ENCODE results near the gene POLR2C. TPM values are rescaled to one million over a fixed set of nuclear protein-coding genes. Genes with fewer than 3 reads are reported as not detected.

POLR2C gene
- total RNA-seq, 1 donor from 2014 or later: 58.2 TPM

DNA sequence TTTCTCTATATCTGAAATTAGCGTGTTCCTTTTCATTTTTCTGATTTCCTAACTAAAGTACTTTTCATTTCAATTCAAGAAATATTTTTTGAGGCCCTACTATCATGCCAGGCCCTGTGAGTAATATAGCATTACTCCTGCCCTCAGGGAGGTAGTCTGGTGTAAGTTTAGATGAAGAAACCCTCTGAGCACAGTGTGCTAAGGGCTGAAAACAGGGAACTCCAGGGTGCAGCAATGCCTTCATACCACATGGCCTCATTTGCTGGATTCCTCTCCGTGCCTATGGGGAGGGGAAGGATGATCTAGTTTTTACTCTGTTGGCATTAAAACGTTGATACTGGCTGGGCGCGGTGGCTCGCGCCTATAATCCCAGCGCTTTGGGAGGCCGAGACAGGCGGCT is 10.5 kb upstream of the POLR2C start:
- no peak for DNase-seq

DNA sequence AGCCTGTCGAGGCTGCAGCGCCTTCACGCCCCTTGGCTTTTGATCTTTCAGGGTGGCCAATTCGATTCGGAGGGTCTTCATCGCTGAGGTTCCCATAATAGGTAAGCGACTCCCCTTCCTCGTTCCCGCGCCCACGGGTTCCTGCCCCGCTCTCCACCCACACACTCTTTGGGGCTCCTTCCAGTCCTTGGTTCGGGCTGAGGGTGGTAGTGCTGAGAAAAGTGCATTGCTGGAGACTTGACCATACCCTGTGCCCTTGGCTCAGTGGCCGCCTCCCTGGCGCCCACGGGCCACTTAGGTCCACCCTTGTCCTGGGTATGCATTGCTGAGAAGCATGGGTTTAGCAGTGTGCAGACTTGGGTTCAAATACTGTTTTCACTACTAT is 491 bp downstream of the POLR2C start:
- no peak for DNase-seq

DNA sequence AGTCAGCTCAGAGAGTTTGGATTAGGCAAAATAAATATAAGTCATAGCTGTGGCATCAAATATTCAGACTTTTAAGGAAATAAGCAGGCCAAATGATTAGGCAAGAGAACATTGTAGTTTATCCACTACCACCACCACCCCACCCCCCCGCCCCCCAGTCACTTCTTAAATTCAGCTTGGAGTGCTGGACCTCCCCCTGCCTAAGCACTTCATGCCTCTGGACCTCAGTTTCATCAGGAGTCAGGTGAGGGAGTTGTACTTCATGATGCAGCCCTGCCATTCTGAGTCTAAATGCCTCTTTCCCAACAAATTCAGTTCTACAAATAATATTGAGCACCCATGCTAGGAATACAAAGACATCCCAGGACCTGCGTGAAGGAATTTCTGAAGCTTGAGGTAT is 2.0 kb downstream of the POLR2C start:
- no peak for DNase-seq

DNA sequence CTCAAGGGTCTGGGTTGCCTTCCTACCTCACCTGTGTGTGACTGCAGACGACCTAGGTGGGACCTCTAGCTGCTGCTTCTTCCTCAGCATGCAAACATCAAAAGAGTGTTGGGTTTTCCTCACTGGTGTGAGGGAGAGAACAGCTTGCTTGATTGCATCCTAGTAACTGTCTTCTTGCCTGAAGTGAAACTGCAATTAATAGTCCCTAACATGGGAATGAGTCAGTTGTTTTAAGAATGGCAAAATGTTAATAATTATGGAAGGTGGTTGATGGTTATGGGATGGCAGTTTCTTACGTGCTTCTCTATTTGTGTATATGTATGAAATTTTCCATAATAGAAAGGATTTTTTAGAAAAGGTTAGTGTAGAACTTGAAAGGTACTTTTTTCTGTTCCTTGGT is 5.9 kb downstream of the POLR2C start:
- no peak for DNase-seq

DNA sequence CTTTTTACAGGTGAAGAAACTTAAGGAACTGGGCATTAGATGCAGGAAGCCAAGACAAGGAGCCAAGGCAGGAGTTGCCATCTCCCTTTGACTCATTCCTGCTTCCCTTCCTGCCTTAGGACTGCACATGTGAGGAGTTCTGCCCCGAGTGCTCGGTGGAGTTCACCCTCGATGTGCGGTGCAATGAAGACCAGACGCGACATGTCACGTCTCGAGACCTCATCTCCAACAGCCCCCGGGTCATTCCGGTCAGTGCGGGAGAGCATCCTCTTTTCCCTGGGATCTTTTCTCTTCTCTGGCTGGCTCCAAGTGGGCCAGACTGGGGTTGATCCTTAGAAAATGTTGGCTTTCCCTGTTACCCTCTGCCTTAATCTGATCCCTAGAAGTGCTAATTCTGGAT is 6.6 kb downstream of the POLR2C start:
- DNase-seq: no peak

DNA sequence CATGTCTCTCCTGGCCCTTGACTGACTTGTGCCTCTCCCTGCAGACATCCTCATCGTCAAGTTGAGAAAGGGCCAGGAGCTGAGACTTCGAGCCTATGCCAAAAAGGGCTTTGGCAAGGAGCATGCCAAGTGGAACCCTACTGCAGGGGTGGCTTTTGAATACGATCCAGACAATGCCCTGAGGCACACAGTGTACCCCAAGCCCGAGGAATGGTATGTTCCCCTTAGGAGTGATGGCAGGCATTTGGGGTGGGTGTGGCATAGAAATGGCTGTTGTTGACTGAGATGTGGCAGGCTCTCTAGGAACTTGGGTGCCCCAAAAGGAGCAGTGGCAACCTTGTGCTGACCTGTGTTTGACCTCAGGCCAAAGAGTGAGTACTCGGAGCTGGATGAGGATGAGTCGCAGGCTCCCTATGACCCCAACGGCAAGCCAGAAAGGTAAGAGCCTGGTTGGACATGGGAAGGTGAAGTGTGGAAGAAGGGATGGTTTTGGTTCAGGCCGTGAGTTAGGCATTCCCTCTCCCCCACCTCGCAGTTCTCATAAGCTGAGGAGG is 7.5 kb downstream of the POLR2C start:
- DNase-seq: no peak

DNA sequence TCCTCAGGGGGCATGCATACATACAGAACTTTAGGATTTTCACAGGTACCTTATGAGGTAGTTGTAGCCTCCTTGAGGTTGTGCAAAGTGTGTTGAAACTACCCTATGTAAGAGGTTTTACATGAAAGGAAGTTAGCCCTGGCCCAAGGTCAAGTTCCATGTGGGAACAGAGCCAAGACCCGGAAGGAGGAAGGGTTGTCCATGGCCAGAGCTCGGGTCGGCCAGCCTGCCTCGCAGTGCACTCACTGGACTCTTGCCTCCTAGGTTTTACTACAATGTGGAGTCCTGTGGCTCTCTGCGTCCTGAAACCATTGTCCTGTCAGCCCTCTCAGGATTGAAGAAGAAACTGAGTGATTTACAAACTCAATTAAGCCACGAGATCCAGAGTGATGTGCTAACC is 8.2 kb downstream of the POLR2C start:
- no peak for DNase-seq

DNA sequence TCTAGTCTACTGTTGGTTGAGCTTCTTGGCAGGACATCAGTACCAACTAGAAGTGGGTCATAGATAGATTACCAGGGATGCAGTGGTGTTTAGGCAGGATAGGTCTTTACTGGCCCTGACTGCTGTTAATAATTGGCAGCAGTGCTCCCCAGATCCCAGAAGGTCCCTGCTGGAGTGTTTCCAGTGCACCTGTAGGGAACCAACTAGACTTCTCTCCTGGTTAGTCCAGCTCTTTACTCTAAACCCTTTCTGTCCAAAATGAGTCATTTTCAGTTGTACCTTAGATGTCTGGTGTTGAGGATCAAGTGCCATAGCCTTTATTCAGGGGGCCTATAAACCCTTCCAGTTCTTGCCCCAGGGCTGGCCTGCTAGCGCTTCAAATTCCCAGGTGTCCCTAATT is 8.7 kb downstream of the POLR2C start:
- no peak for DNase-seq

DNA sequence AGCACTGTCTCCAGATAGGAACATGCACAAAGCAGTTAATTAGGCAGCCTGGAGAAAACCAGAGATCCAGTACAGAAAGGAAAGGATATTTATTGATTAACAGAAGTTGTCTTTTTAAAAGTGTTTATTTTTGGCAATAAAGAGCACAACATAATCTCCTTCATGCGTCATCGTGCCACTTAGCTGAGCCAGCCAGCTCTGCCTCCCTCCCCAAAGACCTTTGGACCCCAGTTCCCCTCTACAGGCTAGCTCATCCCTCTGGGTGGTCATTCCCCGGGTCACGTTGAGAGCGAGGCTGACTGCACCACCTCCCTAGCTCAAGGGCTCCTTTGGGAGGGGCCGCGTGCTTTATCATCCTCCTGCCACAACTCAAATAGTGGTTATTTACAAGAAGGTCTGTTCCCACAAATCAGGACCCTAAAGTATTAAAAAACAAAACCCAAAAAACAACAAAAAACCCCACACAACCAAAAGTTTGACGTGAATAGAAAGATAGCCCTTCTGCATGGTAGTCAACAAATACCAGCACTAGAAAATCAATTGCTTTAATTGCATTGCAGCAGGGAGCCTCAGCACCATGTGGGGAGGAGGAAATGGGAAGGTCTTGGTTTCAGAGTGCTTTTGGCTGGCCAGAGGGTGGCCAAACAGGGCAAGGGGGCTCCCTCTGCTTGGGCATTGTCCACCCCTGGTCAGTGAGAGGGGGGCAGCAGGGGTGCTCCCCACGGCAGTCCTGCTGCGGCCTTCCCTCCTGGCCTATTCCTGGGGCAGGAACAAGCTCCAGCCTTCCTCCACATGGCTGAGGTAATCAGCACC is 9.6 kb downstream of the POLR2C start:
- no peak for DNase-seq

DNA sequence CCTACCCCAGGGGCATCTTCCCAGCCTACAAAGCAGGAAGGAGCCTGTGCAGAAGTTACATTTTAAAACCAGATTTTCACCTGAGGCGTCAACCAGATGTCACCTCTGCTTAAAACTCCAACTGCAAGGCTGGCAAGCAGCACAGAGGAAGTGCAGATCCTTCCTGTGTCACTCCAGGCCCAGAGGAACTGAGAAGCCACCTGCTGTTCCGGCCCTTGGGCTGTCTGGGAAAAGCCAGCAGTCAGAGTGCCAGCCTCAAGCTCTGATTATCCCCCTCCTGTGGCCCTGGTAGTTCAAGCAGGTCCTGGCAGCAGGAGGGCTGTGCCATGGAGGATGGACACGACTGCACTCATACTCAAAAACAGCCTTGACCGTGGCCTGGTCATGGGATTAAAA is 10.2 kb downstream of the POLR2C start:
- DNase-seq: no peak

DNA sequence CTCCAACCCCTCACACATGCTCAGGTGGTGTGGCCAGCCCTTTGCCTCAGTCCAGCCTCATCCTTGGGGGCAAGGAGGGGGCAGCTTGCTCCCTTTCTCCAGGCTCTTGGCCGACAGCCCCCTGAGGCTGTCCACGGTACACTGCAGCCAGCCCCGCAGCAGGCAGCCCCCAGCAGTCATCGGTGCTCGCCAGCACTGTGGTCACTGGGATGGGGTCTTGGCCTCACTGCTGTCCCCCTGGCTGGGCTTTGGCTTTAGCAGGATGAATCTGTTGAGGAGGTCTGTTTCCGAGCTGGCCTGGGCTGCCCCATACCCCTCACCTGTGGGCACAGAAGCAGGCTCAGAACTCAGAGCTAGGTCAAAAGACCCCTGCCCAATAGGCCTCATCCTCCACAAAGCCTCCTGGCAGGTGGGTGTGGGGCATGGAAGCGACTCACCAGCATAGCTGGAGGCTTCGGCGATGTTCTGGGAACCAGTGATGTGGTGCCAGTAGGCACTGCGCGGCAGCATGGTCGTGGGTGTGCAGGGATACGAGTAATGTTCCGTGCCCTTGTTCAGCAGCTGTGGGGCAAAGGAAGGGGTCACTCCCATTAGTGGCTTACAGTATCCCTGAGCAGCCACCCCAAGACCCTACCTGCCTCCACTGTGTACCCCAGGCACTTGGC is 10.8 kb downstream of the POLR2C start:
- DNase-seq: no peak

DNA sequence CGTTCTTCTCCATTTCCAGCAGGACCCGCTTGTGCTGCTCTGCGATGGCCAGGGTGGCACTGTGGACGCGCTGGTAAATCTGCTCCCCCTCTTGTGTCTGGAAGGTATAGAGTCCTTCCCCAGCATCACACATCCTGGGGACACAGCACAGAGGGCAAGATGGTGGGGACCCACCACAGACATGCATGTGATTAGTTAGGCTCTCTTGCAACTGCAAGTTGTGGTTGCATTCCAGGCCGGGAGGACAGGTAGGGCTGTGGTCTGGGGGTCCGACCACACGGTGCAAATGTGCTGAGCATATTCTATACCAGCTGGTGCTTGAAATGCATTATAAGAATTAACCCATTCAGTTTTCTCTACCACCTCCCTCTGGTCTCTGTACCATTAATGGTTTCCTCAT is 11.4 kb downstream of the POLR2C start:
- DNase-seq: no peak

DNA sequence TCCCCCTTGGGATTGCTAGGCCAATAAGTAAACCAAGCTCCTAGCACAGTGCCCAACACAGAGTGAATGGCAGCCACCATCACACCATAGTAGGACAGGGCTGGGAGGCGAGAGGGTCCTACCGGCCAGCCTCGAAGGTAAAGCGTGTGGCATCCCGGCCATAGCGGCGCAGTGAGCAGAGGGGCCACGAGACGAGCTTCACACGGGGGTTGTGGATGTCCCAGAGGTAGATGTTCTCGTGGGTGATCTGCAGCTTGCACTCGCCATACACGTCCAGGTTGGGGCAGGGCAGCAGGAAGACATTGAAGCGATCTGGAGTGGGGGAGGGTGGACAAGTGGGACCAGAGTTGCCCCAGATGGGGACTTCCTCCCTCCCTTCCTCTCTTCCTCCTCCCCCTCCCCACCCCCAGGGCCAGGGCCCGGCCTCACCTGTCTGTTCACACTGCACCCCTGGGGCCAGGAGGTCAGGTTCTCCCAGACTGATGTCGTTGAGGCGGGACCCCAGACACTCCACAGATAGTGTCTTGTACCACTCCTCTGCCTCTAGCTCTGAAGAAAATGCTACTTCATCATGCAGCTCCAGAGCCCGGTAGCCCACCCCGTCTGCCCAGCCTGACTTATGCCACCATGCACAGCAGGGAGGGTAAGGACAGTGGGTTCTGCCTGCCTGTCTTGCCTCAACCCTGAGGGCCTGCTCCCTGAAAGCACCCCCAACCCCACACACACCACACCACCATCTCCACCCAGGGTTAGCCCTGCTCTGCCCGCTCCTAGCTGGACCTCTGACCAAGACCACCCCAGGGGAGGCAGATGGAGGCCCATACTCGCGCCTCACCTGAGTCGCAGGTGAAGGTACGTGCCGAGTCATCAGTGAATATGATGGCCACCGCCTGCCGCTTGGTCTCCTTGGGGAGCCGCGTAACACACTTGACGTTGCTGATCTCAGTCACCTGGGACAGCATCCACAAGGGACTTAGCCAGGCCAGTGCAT is 12.5 kb downstream of the POLR2C start:
- no peak for DNase-seq

DNA sequence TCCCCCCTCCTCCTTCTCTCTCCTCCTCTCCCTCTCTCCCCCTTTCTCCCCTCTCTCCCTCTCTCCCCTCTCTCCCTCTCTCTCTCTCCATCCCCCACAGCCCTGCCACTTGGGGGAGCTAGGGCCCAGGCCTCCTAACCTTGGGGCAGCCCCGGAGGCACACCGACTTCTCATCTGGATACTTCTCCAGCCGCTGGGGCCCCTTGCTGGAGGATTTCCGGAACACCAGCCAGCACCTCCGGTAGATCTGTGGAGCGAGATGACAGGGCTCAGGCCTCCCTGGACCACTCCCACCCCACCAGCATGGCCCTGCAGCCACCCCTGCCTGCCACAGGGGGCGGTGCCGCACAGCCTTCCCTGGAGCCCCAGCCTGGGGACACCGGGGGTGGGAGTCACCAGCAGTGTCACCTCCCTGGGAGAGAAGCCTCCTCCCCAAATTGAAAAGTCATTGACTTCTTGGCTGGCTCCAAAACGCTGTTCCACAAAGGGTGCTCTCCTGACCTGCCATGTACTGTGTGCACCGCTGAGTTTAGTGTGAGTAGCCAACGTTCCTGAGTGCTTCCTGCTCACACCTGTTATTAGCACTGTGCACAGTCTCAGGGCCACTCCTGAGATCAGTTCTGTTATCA is 13.3 kb downstream of the POLR2C start:
- peak; percentile 43 for DNase-seq

DNA sequence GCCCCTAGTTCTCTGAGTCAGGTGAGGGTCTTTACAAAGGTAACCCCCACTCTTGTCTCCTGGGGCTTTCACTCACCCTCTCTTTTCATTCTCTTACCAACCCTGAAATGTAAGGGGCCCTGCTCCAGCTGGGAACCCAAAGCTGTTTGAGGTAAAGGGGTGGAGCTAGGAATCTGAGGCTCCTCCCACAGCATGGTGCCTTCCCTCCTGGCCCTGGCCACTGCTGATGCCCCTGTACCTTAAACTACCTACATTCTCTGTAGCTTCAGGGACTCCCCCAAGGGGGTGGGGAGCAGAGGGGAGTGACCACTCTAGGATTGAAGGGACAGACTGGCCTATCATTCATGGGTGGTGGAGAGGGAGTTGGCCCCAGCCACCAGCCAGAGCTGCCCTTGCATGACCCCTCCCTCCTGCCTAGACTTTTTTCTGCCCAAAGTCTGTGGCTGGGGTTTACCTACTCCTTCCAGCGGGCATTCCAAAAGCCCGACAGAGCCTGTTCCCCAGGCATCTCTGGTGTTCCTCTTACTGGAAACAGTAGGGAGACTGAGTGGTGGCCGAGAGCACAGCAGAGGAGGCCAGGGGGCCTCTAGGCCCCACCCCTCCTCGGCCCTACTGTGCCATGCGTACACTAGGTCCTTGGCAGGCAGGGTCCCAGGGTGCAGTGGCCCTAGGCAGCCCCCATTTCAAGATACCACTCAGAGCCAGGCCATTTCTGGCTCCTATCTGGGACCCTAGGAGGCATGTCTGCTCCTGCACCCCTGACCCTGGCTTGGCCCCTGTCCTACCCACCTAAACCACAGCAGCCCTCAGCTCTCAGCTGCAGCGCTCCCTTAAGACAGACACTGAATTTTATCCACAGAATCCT is 14.3 kb downstream of the POLR2C start:
- DNase-seq: no peak

DNA sequence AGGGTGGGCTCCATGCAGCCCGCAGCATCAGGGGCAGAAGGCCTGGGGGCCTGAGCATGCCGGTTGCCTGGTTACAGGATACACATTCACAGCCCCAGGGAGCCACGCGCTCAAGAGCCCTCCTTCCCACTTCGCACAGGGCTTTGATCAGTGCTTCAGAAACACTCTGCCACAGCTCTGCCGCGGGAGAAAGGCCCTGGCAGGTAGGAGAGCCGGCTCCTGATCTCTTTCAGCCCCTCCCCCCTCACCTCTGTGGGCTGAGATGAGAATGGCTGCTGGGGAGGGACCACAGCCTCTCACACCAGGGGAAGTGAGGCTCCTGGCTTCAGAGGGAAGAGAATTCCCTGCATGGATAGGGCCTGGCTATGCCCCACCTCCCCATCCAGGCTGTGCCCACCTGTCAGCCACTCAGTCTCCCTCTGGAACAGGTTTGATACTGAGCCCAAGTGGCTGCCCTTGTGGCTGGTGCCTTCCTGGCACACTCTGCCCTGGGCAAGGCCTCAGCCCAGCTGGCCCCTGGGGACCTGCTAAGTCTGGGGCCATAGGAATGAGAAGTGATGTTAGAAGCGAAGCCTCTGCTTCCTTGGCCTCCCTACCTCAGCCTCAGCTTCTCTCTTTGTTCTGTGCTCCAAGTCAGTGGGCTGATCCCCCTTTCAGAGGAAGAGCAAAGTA is 15.2 kb downstream of the POLR2C start:
- no peak for DNase-seq

DNA sequence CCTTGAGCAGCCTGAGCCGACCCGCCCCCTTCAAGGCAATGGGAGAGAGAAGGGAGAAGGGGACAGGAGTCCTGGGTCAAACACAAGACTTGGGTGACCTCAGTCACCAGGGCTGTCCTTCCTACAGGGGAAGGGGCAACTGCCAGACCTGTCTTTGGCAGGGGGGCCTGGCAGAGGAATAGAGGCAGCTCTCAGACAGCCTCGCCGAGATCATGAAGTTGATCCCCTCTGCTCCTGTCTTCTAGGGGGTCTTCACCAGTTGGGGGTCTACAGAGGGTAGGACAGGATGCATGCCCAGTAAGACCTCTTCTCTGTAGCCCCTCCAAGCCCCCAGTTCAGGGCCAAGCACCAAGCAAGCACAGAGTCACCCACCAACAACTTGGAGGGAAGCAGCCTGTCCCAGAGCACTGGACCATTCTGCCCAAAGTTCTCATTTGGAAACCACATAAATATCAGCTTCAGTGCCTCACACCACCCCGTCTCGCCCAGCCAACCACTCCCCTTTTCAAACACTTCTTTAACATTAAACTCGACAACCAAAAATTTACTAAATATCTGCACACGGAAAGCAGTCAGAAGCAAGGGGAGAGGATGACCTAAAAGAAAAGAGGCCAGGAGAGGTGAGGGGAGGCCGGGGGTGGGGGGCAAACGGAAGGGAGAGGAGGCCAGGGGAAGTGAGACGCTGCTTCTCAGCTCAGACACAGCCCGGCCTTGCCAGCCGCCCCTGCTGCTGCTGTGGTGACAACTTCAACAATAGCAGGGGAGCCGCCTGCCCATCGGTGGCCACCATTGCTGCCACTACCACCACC is 16.1 kb downstream of the POLR2C start:
- no peak for DNase-seq

DNA sequence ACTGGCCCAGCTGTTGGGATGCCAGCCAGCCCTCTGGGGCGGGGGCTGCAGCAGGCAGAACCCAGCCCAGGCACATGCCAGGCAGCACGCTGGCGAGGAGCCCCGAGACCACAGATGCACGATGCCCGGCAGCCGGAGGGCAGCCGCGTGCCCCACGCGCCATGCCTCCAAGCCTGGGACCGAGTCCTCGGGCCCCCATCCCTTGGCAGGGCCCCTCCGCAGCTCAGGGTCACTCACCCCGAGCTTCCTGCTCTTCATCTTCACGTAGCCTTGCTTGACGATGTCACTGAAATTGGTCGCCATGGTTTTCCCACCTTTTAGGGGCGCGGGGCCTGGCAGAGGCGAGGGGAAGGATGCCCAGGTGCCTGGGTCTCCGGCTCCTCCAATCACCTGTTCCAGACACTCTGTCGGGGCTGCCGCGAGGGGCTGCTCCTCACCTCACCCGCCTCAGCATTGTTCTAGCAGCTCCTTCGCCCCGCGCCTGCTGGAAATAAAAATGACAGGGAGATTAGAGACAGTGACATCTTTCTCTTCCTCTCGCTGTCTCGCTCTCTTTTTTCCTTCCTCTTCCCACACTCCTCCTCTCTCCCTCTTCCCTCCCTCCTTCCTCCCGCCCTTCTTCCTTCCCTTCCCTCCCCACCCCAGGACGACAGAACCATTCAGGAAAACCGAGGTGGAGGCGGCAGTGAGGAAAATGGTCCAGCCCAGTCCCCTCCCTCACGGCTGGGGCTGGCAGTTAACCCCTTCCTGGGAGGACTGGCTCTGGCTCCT is 16.9 kb downstream of the POLR2C start:
- DNase-seq: peak; percentile 78
